Measurements from ENCODE around the gene SPEN. TPM values are rescaled to one million over a fixed set of nuclear protein-coding genes. Genes with fewer than 3 reads are reported as not detected.
A peak's percentile ranks its signal among the peaks of the same experiment; 100 is the strongest.

Gene SPEN
- total RNA-seq, 1 donor from 2014 or later: 55.2 TPM

- intact Hi-C loops (cut with DNase I): no loop called here
- no peak overlapping the region for H3K4me3 ChIP-seq
- H3K9me3 ChIP-seq: no peaks in the 10 kb centered on the region
- no peaks in the 10 kb centered on the region for H3K36me3 ChIP-seq
- no peak for DNase-seq (ENCODE audit: extremely low spot score in 2 of 2)
- TF ChIP-seq, protein P1, sequence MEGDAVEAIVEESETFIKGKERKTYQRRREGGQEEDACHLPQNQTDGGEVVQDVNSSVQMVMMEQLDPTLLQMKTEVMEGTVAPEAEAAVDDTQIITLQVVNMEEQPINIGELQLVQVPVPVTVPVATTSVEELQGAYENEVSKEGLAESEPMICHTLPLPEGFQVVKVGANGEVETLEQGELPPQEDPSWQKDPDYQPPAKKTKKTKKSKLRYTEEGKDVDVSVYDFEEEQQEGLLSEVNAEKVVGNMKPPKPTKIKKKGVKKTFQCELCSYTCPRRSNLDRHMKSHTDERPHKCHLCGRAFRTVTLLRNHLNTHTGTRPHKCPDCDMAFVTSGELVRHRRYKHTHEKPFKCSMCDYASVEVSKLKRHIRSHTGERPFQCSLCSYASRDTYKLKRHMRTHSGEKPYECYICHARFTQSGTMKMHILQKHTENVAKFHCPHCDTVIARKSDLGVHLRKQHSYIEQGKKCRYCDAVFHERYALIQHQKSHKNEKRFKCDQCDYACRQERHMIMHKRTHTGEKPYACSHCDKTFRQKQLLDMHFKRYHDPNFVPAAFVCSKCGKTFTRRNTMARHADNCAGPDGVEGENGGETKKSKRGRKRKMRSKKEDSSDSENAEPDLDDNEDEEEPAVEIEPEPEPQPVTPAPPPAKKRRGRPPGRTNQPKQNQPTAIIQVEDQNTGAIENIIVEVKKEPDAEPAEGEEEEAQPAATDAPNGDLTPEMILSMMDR (IDR thresholded peaks at IDR 0.05): no peak
- TF ChIP-seq POLR2AphosphoS5 (IDR thresholded peaks at IDR 0.05; ENCODE audit: insufficient read depth in 1 of 2, low read depth in 1 of 2) (no peak), POLR2A (IDR thresholded peaks at IDR 0.05) (no peak)
- H3K27me3 ChIP-seq: no peaks in the 10 kb centered on the region
- H3K27ac ChIP-seq: no peak overlapping the region
- no peaks in the 10 kb centered on the region for H3K4me1 ChIP-seq
Observed at GRCh38 chr1:15808955-15809354, 38.6 kb upstream of the SPEN start.

GRCh38 chr1:15810073-15810472, 37.4 kb upstream of the SPEN start:
- Histone ChIP-seq H3K9me3 (no peaks in the 10 kb centered on the region), H3K4me3 (no peak overlapping the region), H3K27me3 (no peaks in the 10 kb centered on the region), H3K36me3 (no peaks in the 10 kb centered on the region), H3K4me1 (no peaks in the 10 kb centered on the region), H3K27ac (peak overlapping the region; percentile 36)
- no peak for DNase-seq (ENCODE audit: extremely low spot score in 2 of 2)
- TF ChIP-seq POLR2A (IDR thresholded peaks at IDR 0.05) (no peak), POLR2AphosphoS5 (IDR thresholded peaks at IDR 0.05; ENCODE audit: insufficient read depth in 1 of 2, low read depth in 1 of 2) (no peak)
- TF ChIP-seq, protein P1 (IDR thresholded peaks at IDR 0.05): no peak
- intact Hi-C loops (cut with DNase I): loop anchor here (5.0 to 10.0 kb wide), 2 partner anchors 95 to 182 kb away; no protein-coding TSS in a partner anchor

DNA sequence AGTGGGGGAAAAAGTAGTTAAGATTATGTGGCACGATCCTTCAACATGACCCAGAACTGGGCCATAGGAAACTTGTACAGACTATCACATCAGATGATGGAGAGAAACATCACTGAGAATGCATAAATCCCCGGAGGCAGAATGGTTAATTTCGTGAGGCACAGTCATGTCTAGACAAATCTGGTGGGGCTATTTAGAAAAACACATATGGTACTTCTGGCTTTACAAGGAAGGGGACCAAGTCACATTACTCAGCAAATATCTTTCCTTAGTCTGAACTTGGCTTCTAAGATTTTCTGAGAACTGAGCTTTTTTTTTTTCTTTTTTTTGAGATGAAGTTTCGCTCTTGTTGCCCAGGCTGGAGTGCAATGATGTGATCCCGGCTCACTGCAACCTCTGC, 30.8 kb upstream of the SPEN start:
- DNase-seq (ENCODE audit: extremely low spot score in 2 of 2): no peak
- TF ChIP-seq, protein P1 (IDR thresholded peaks at IDR 0.05): no peak
- intact Hi-C loops (cut with DNase I): loop anchor here (10.0 kb wide), 1 partner anchor 88 kb away; no protein-coding TSS in a partner anchor
- no peaks in the 10 kb centered on the region for H3K27me3 ChIP-seq
- H3K36me3 ChIP-seq: no peaks in the 10 kb centered on the region
- H3K9me3 ChIP-seq: no peaks in the 10 kb centered on the region
- H3K4me3 ChIP-seq: no peak overlapping the region
- peaks cover 6% of the 10 kb centered on the region for H3K4me1 ChIP-seq
- no peak overlapping the region for H3K27ac ChIP-seq

DNA sequence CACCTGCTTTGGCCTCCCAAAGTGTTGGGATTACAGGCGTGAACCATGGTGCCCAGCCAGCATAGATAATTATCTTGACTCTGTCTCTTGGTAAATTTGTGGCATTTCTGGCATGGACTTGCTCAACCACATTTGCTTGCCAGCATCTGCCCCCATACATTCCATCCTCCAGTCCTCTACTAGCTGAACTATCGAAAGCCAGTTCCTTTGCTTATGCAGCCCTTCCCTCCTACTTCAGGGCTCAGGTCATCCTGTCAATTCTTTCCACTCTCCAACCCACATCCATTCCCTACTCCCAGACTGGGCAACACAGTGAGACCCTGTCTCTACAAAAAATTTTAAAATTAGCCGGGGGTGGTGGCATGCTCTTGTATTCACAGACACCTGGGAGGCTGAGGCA, 27.0 kb upstream of the SPEN start:
- H3K9me3 ChIP-seq: no peaks in the 10 kb centered on the region
- TF ChIP-seq, protein P1 (IDR thresholded peaks at IDR 0.05): no peak
- TF ChIP-seq POLR2A (IDR thresholded peaks at IDR 0.05) (no peak), POLR2AphosphoS5 (IDR thresholded peaks at IDR 0.05; ENCODE audit: insufficient read depth in 1 of 2, low read depth in 1 of 2) (no peak)
- intact Hi-C loops (cut with DNase I): no loop called here
- H3K27ac ChIP-seq: no peak overlapping the region
- no peaks in the 10 kb centered on the region for H3K36me3 ChIP-seq
- H3K27me3 ChIP-seq: no peaks in the 10 kb centered on the region
- H3K4me1 ChIP-seq: peaks cover 5% of the 10 kb centered on the region
- no peak for DNase-seq (ENCODE audit: extremely low spot score in 2 of 2)
- no peak overlapping the region for H3K4me3 ChIP-seq

GRCh38 chr1:15825800-15826199, 21.7 kb upstream of the SPEN start:
- intact Hi-C loops (cut with DNase I): no loop called here
- H3K27ac ChIP-seq: no peak overlapping the region
- H3K9me3 ChIP-seq: no peaks in the 10 kb centered on the region
- no peak overlapping the region for H3K4me3 ChIP-seq
- DNase-seq (ENCODE audit: extremely low spot score in 2 of 2): no peak
- no peaks in the 10 kb centered on the region for H3K36me3 ChIP-seq
- TF ChIP-seq POLR2AphosphoS5 (IDR thresholded peaks at IDR 0.05; ENCODE audit: insufficient read depth in 1 of 2, low read depth in 1 of 2): no peak
- TF ChIP-seq, protein P1 (IDR thresholded peaks at IDR 0.05): no peak
- no peak for TF ChIP-seq POLR2A (IDR thresholded peaks at IDR 0.05)
- H3K4me1 ChIP-seq: peaks cover 11% of the 10 kb centered on the region
- no peaks in the 10 kb centered on the region for H3K27me3 ChIP-seq

Measured in vagina (tissue), 2 donors.